Gastrocnemius medialis (tissue), 4 donors: ENCODE results near the gene MYPOP.

Source experiments
- CTCF ChIP-seq, 5 experiments: fragments of 450-650 bp in 3 of 5; fragments of 200-600 bp in 2 of 5; sonication (generic) in 2 of 5; IDR thresholded peaks in 4 of 5; conservative IDR thresholded peaks in 1 of 5; 1 replicate in 4 of 5; 2 replicates in 1 of 5; pipeline ENCODE4 v1.5.1; 2016 to 2019; ENCODE audit warnings: antibody characterized with exemption in 5 of 5, mild to moderate bottlenecking in 3 of 5, moderate library complexity in 3 of 5
- POLR2A ChIP-seq, 2 donors: fragments of 450-650 bp; IDR thresholded peaks; one replicate each; pipeline ENCODE4 v1.6.1; 2017; ENCODE audit warnings: antibody characterized with exemption in 2 of 2, mild to moderate bottlenecking in 2 of 2, moderate library complexity in 2 of 2

- TF ChIP-seq CTCF (IDR thresholded peaks at IDR 0.05 in 4 of 5, conservative IDR thresholded peaks at IDR 0.05 in 1 of 5): no peak
- no peak for TF ChIP-seq POLR2A (IDR thresholded peaks at IDR 0.05)
Observed at GRCh38 chr19:45917421-45918091, 15.1 kb upstream of the MYPOP start.
